Immature natural killer cell (primary cell): ENCODE results near the gene BAZ1B. TPM values are rescaled to one million over a fixed set of nuclear protein-coding genes. Genes with fewer than 3 reads are reported as not detected.
"Not testable (repeated sequence)": the region's sequence is repeated elsewhere in the genome, so short reads cannot be mapped to it uniquely, and the experiment has no call there.

Experiments used
- DNase-seq, 3 donors: peaks; one replicate each; pipeline ENCODE4 v3.0.0; 2022; ENCODE audit warnings: mixed read lengths in 1 of 3
- H3K27ac Mint-ChIP-seq, 6 donors: one replicate each; pipeline ENCODE4 v1.8.0; 2020; ENCODE audit warnings: mixed read lengths in 6 of 6, mild to moderate bottlenecking in 5 of 6, inconsistent platforms in 4 of 6, moderate library complexity in 3 of 6
- H3K27me3 Mint-ChIP-seq, 3 donors: one replicate each; pipeline ENCODE4 v1.8.0; 2020 to 2021; ENCODE audit warnings: low read depth in 3 of 3, mild to moderate bottlenecking in 3 of 3, mixed read lengths in 3 of 3, moderate library complexity in 3 of 3, inconsistent platforms in 1 of 3
- H3K36me3 Mint-ChIP-seq, 3 donors: one replicate each; pipeline ENCODE4 v1.8.0; 2020; ENCODE audit warnings: mixed read lengths in 3 of 3, inconsistent platforms in 2 of 3, mild to moderate bottlenecking in 2 of 3
- H3K4me1 Mint-ChIP-seq, 2 donors: one replicate each; pipeline ENCODE4 v1.8.0; 2020; ENCODE audit warnings: inconsistent platforms in 2 of 2, mild to moderate bottlenecking in 2 of 2, mixed read lengths in 2 of 2, moderate library complexity in 1 of 2
- H3K4me3 Mint-ChIP-seq, 5 donors: one replicate each; pipeline ENCODE4 v1.8.0; 2020; ENCODE audit warnings: mild to moderate bottlenecking in 5 of 5, mixed read lengths in 5 of 5, inconsistent platforms in 3 of 5, moderate library complexity in 3 of 5
- H3K9me3 Mint-ChIP-seq, 6 donors: one replicate each; pipeline ENCODE4 v1.8.0; 2020; ENCODE audit warnings: mild to moderate bottlenecking in 6 of 6, mixed read lengths in 6 of 6, inconsistent platforms in 4 of 6, moderate library complexity in 3 of 6
- polyA plus RNA-seq, 3 donors: library from polyadenylated mRNA; unstranded; fragments of 300-500 nt; fragmentation: Illumina TruSeq; gene quantifications; one replicate each; pipeline ENCODE4 v1.2.3, GENCODE V29; 2021

BAZ1B gene
- polyA plus RNA-seq, 3 donors from 2014 or later: 3.6 to 23.4 (median 7.4) TPM

DNA sequence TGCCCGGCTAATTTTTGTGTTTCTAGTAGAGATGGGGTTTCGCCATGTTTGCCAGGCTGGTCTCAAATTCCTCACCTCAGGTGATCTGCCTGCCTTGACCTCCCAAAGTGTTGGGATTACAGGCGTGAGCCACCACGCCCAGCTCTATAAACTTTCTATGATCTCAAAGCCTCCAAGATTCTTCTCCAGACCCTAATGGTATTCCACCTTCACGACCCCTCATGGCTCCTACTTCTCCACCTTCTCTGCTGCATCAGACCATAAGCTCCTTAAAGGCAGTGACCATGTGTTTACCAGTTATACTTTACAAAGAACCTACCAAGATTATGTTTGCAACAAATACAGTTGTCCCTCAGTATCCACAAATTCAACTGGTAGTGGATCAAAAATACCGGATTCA lies 10.1 kb upstream of the BAZ1B start:
- H3K27ac Mint-ChIP-seq: peak overlapping the region in 1 of 6 donors; percentile 6
- peaks cover 0 to 6% (median 0%) of the 10 kb centered on the region in 3 donors for H3K27me3 Mint-ChIP-seq
- peaks cover 0 to 10% (median 6%) of the 10 kb centered on the region in 3 donors for H3K36me3 Mint-ChIP-seq
- peaks cover 8 to 10% of the 10 kb centered on the region in 2 donors for H3K4me1 Mint-ChIP-seq
- no peak for DNase-seq
- no peaks in the 10 kb centered on the region for H3K9me3 Mint-ChIP-seq
- H3K4me3 Mint-ChIP-seq: no peak overlapping the region

DNA sequence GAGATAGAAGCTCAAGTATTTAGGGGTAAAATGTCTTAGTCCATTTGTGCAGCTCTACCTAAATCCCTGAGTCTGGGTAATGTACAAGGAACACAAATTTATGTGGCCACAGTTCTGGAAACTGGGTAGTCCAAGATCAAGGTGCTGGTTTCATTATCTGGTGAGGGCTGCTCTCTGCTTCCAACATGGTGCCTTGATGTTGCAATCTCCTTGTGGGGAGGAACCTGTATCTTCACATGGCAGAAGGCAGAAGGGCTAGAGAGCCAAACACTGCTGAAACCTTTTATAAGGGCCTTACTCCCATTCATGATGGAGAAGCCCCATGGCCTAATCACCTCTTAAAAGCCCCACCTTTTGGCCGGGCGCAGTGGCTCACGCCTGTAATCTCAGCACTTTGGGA lies 8.7 kb upstream of the BAZ1B start:
- DNase-seq: no peak

DNA sequence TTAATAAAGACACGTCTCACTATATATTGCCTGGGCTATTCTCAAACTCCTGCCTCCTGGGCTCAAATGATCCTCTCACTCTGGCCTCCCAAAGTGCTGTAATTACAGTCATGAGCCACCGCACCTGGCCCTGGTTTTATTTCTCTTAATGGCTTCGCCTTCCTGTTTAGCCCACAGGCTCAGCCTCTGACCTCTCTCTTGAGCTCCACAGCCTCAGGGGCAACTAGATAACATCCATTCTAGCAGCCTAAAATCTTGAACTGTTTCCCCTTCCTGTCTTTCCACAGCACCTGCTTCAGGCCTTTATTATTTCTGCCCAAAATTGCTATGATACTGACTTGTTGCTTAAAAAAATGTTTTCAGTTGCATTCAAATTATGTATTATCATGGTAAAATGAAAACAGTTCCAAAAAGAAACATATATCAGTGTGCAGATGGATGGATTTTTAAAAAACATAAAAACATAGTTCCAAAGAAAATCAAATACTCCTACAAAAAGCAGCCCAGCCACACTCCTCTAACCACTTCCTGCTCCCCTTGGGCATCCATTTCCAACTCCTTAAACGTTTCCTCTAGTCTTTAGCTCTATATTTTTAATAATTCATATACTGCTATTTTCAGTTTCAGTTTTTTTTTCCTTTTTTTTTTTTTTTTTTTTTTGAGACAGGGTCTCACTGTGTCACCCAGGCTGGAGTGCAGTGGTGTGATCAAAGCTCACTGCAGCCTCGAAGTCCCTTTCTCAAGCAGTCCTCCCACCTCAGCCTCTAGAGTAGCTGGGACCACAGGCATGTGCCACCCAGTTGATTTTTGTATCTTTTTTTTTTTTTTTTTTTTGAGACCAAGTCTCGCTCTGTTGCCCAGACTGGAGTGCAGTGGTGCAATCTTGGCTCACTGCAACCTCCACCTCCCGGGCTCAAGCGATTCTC lies 5.1 kb upstream of the BAZ1B start:
- DNase-seq: no peak
- H3K27me3 Mint-ChIP-seq: peaks cover 3 to 7% (median 5%) of the 10 kb centered on the region in 3 donors
- peak overlapping the region; percentile 39 to 72 (median 70) for H3K4me3 Mint-ChIP-seq
- no peaks in the 10 kb centered on the region for H3K36me3 Mint-ChIP-seq
- no peaks in the 10 kb centered on the region for H3K9me3 Mint-ChIP-seq
- peaks cover 35 to 46% of the 10 kb centered on the region in 2 donors for H3K4me1 Mint-ChIP-seq
- H3K27ac Mint-ChIP-seq: peak overlapping the region; percentile 66 to 90 (median 83)

More for the DNA sequence above, 8.7 kb upstream of the BAZ1B start:
- Mint-ChIP-seq H3K9me3 (no peaks in the 10 kb centered on the region), H3K36me3 (no peaks in the 10 kb centered on the region), H3K27me3 (peaks cover 0 to 1% (median 0%) of the 10 kb centered on the region in 3 donors), H3K27ac (no peak overlapping the region), H3K4me3 (no peak overlapping the region), H3K4me1 (peaks cover 14 to 20% of the 10 kb centered on the region in 2 donors)

DNA sequence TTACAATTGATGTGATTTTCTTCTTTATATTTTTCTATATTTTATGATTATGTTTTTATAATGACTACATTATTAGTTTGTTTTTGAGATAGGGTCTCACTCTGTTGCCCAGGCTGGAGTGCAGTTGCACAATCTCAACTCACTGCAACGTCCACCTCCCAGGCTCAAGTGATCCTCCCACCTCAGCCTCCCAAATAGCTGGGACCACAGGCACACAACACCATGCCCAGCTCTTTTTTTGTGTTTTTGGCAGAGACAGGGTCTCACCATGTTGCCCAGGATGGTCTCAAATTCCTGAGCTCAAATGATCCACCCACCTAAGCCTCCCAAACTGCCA lies 4.0 kb upstream of the BAZ1B start:
- DNase-seq, H3K9me3 Mint-ChIP-seq, H3K27me3 Mint-ChIP-seq, H3K36me3 Mint-ChIP-seq: not testable (repeated sequence)
- Mint-ChIP-seq H3K4me1 (peaks cover 38 to 49% of the 10 kb centered on the region in 2 donors), H3K27ac (peak overlapping the region in 1 of 6 donors; percentile 75), H3K4me3 (peak overlapping the region in 3 of 5 donors; percentile 72 to 81 (median 77))

- H3K9me3 Mint-ChIP-seq: no peaks in the 10 kb centered on the region
- H3K4me1 Mint-ChIP-seq: peaks cover 63 to 74% of the 10 kb centered on the region in 2 donors
- peaks cover 5 to 13% (median 10%) of the 10 kb centered on the region in 3 donors for H3K27me3 Mint-ChIP-seq
- peak overlapping the region in 1 of 6 donors; percentile 100 for H3K27ac Mint-ChIP-seq
- no peak for DNase-seq
- no peaks in the 10 kb centered on the region for H3K36me3 Mint-ChIP-seq
- H3K4me3 Mint-ChIP-seq: peak overlapping the region in 4 of 5 donors; percentile 53 to 100 (median 99)
Measured at GRCh38 chr7:73521636-73522104, 423 bp downstream of the BAZ1B start.

GRCh38 chr7:73520673-73521635 lies 1.1 kb downstream of the BAZ1B start:
- H3K27me3 Mint-ChIP-seq: peaks cover 5 to 13% (median 10%) of the 10 kb centered on the region in 3 donors
- no peaks in the 10 kb centered on the region for H3K9me3 Mint-ChIP-seq
- H3K27ac Mint-ChIP-seq: peak overlapping the region; percentile 86 to 94 (median 88)
- no peaks in the 10 kb centered on the region for H3K36me3 Mint-ChIP-seq
- H3K4me3 Mint-ChIP-seq: peak overlapping the region; percentile 87 to 93 (median 91)
- DNase-seq: no peak
- peaks cover 63 to 71% of the 10 kb centered on the region in 2 donors for H3K4me1 Mint-ChIP-seq

- H3K4me1 Mint-ChIP-seq: peaks cover 55 to 66% of the 10 kb centered on the region in 2 donors
- H3K4me3 Mint-ChIP-seq: peak overlapping the region; percentile 87 to 93 (median 91)
- H3K27ac Mint-ChIP-seq: peak overlapping the region; percentile 86 to 94 (median 88)
- no peaks in the 10 kb centered on the region for H3K9me3 Mint-ChIP-seq
- H3K36me3 Mint-ChIP-seq: peaks cover 0 to 2% (median 0%) of the 10 kb centered on the region in 3 donors
- DNase-seq: no peak
- H3K27me3 Mint-ChIP-seq: peaks cover 5 to 13% (median 10%) of the 10 kb centered on the region in 3 donors
Measured at GRCh38 chr7:73519867-73520672, 2.0 kb downstream of the BAZ1B start.

- Mint-ChIP-seq H3K9me3 (no peaks in the 10 kb centered on the region), H3K36me3 (peaks cover 0 to 7% (median 4%) of the 10 kb centered on the region in 3 donors), H3K4me1 (peaks cover 55 to 69% of the 10 kb centered on the region in 2 donors), H3K27ac (peak overlapping the region in 4 of 6 donors; percentile 37 to 75 (median 61)), H3K27me3 (peaks cover 5 to 13% (median 10%) of the 10 kb centered on the region in 3 donors), H3K4me3 (peak overlapping the region in 4 of 5 donors; percentile 21 to 87 (median 48))
- no peak for DNase-seq
Measured at GRCh38 chr7:73518470-73518869, 3.6 kb downstream of the BAZ1B start.

DNA sequence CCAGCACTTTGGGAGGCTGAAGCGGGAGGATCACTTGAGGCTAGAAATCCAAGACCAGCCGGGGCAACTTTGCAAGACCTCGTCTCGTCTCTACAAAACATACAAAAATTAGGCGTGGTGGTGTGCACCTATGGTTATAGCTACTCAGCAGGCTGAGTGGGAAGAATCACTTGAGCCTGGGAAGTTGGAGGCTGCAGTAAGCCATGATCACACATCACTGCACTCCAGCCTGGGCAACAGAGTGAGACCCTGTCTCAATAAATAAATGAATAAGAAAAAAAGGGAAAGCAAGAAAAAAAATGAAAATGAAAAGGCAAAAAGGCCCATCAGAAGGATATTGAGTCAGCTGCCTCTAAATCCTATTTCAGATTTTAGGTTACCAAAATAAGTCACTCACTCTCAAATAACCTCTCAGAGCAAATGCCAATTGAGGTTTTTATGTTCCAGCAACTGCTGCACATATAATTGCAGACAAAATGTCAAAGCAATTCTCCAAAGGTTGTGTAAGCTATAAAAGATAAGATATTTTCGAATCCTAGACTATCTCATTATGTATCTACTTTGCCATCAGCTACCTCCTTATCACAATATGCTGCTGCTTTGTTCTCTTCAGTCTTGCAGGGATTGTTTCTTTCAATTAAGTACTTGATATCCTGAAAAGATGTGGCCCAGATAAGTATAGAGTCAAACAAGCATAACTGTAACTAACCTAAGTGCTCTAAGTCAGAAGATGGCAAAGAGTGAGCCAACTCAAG lies 4.7 kb downstream of the BAZ1B start:
- DNase-seq: no peak
- no peaks in the 10 kb centered on the region for H3K9me3 Mint-ChIP-seq
- no peak overlapping the region for H3K4me3 Mint-ChIP-seq
- peaks cover 5 to 10% (median 7%) of the 10 kb centered on the region in 3 donors for H3K27me3 Mint-ChIP-seq
- peak overlapping the region in 3 of 6 donors; percentile 7 to 22 (median 20) for H3K27ac Mint-ChIP-seq
- peaks cover 55 to 70% of the 10 kb centered on the region in 2 donors for H3K4me1 Mint-ChIP-seq
- peaks cover 0 to 7% (median 7%) of the 10 kb centered on the region in 3 donors for H3K36me3 Mint-ChIP-seq

DNA sequence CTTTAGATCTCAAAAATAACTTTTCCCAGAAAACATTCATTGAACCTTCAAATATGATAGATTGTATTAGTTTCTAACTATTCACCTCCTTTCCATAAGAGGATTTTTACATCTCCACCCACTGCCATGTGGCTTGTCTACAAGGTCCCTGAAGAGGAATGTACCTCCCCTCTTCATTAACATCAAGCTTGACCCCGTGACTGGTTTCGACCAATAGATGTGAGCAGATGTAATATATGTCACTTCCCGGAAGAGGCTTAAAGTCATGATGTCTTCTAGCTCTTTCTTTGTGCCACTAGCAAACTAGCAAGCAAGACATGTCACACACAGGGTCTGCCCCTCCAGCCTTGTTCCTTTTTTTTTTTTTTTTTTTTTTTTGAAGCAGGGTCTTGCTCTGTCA lies 6.9 kb downstream of the BAZ1B start:
- DNase-seq: no peak
- no peaks in the 10 kb centered on the region for H3K9me3 Mint-ChIP-seq
- peaks cover 0 to 11% (median 7%) of the 10 kb centered on the region in 3 donors for H3K36me3 Mint-ChIP-seq
- H3K27me3 Mint-ChIP-seq: peaks cover 0 to 2% (median 0%) of the 10 kb centered on the region in 3 donors
- H3K27ac Mint-ChIP-seq: peak overlapping the region in 3 of 6 donors; percentile 2 to 78 (median 38)
- no peak overlapping the region for H3K4me3 Mint-ChIP-seq
- H3K4me1 Mint-ChIP-seq: peaks cover 47 to 66% of the 10 kb centered on the region in 2 donors

- H3K4me3 Mint-ChIP-seq: no peak overlapping the region
- H3K36me3 Mint-ChIP-seq: peaks cover 3 to 21% (median 18%) of the 10 kb centered on the region in 3 donors
- H3K27me3 Mint-ChIP-seq: peaks cover 0 to 2% (median 0%) of the 10 kb centered on the region in 3 donors
Measured at GRCh38 chr7:73512018-73512780, 9.9 kb downstream of the BAZ1B start.

More at GRCh38 chr7:73512018-73512780, 9.9 kb downstream of the BAZ1B start:
- Mint-ChIP-seq H3K4me1 (peaks cover 22 to 38% of the 10 kb centered on the region in 2 donors), H3K27ac (no peak overlapping the region), H3K9me3 (no peaks in the 10 kb centered on the region)
- no peak for DNase-seq
